NCI-H1048 (cell line): Measurements from ENCODE around the gene ADRB1.

Experiments used
- DNase-seq: peaks from one replicate; lab custom pipeline; 2025; lab: John Stamatoyannopoulos, UW

Gene ADRB1

DNA sequence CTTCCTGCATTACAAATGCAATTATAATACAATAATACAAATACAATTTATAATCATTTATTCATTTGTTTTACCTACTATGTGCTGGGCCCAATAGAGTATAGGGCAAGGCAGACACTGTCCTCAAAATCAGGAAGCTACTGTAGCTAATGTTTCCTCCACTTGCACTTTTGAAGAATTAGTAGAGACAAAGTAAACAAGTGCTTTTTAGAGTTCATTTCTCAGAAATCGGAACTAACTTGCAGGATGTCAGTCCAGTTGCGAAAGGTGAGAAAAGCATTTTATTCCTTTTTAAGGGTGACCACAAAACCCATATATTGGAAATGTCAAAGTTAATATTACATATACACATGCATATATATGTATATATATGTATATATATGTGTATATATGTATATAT, 14.2 kb downstream of the ADRB1 start:
- DNase-seq: no peak

DNA sequence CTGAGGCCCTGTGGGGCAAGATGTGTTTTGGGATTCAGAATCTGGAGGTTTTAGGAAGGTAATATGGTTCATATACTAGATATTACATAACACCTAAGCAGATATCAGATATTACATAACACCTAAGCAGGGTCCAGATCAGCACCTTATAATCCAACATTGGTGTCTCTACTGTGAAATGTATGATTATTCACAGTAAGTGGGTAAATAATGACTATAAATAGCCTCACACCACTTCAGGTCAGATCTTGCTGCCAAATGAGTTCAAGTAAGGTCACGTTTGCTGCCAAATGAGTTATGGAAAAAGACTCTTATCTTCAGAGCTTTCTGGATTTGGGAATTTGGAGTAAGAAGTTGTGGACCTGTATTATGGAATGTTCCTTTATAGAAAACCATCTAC, 14.6 kb downstream of the ADRB1 start:
- DNase-seq: no peak

DNA sequence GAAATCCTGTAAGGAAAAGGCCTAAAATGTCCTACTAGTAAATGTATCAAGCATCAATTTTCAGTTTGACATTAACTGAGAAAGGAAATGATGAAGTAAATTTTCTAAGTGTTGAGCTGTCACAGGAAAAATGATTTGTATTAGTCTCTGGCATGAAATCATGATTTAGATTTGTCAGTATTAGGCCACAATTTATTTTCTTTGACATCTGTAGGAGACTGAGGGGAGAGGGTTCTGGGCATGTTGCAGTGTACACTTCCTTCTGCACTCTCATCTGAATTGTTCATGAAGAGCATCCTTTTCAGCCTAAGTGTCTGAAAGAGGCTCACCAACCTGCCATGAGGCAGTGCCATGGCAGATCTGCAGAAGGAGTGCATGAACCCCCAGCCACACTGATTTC, 15.9 kb downstream of the ADRB1 start:
- DNase-seq: no peak

DNA sequence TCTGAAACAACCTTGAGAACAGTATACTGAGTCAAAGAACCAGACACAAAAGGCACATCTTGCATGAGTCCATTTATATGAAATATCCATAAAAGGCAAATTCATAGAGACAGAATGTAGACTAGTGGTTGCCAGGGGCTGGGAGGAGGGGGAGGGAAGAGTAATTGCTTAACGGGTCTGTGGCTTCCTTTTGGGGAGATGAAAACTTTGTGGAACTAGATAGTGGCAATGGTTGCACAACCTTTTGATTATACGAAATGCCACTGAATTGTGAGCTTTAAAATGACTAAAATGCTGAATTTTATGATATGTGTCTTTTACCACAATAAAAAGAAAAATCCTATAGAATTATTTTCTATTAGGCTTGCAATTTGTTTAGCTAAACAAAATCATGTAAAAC, 16.8 kb downstream of the ADRB1 start:
- no peak for DNase-seq

DNA sequence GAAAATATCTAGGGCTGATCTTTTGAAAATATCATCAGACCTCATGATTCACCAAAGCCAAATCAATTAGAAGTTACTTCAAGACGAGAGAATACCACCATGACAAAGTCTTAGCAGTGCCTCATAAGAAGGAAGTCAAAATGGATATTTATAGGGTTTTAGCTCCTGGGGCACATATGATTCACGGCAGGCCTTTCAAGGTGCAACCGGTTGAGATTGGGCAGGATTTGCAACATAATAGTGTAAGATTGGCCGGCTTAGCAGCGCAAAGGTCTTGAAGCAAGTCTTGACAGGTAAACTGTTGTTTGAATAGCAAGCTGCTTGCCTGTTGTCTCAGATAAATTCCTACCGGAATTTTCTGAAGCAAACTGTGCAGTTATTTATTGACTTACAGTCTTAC, 17.5 kb downstream of the ADRB1 start:
- no peak for DNase-seq

DNA sequence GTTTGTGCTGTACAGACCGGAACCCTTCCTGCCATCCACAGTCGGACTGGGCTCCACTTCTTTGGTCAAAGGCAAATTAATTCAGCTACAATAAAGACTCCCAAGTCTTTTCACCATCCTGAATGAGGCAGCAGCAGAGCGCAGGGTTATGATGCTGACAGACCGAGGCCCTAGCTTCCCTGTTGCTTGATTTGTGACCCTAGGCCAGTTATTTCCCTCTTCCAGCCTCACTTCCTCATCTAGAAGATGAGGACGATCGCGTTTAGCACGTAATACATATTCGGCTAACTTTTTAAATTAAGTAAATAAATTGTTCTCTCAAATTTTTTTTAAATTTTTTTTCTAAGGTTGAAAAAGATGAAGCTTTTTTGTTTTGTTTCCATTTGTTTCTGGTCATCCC, 18.1 kb downstream of the ADRB1 start:
- DNase-seq: no peak

DNA sequence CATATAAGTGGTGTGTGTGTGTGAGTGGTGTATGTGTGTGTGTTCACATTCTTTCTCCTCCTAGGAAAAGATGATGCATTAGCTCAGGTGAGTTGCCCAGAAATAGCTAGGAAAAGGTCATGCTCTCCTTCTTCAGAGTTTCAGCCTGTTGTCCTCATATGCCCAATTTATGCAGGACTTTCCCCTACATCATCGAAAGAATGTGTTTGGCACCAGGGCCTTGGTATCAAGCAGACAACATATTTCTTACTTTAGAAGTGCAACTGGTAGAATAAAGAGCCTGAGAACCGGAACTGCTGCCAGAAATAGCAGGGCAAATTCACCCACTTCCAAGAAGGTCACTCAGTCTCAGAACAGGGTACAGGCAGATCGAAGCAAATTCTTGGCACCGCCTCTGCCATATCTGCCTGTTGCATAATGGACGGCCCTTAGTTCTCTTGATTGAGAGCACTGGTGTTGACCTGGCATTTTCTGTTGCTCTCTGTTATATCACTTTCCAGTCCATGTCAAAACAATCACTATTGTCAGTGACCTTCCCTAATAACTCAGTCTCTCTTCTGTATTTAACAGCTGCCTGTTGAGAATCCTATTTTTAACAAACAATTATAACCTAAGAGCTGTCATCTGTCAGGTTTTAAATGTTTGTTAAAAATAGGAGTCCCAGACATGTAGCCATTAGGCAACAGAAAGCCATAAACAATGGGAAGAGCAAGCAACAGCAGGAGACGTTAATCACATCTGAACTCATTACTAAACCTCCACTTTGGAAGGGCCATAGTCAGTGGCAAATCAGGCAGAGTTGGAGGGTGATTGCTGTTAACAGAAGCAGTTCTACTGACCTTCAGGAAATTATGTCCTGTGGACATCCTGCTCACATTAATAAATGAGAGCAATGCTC, 20.7 kb downstream of the ADRB1 start:
- DNase-seq: no peak

DNA sequence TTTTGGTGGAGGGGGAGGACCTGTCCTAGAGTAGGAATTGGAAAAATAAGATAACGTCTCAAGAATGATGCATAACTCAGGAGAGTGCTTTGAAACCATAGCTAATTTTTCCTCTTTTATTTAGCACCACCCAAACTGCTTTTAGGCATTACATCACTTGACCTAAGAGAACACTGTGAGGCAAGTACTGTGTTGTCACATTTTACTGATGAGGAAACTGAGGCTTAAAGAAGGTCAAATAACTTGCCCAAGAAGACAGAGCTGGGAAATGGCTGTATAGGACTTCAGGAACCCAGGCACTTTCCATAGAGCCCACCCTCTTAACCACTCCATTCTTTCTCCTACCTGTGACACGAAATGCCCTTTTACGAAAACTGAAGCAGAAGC, 21.4 kb downstream of the ADRB1 start:
- no peak for DNase-seq

DNA sequence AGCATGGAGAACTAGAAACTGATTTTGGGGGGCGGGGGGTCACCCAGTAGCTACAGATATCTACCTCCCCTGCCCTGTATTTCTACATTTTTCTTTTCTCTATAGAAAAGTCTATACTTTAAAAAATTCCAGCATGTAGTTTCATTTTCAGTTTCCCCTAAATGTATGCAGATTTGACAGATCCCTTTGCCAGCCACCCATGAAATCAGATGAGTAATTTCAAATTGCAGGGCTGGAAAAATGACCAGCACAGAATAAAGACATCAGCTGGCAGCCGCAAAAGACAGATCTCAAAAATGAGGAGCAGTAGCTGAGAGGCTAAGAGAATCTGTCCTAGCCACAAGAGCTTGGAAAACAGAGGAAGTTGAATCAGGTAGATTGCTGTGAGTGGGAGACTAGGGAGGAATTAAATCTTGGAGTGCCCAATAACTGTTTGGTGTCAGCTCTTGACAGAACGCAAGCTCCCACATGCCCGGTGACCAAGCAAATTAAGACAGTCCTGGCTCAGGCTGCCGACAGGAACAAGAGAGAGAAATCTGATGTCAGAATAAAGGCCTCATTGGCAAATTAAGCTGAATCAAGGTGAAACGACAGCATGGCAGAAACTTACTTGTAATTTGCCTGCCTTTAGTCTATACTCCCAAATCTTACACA, 24.5 kb downstream of the ADRB1 start:
- DNase-seq: no peak

DNA sequence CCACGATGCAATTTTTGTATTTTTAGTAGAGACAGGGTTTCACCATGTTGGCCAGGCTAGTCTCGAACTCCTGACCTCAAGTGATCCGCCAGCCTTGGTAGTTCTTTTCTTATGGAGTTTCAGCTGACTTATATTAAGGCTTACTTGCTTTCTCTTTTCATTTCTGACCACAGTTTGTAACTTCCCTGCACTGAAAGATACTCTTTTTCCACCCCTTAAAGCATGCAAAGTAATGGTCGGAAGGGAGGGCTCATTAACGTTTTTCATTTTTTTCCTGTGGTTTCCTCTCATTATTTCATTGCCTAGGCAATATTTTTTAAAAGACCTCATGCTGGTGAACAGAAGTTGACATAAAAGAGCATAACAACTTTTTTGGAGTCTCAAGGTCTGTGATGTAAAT, 27.0 kb downstream of the ADRB1 start:
- peak; percentile 30 for DNase-seq

DNA sequence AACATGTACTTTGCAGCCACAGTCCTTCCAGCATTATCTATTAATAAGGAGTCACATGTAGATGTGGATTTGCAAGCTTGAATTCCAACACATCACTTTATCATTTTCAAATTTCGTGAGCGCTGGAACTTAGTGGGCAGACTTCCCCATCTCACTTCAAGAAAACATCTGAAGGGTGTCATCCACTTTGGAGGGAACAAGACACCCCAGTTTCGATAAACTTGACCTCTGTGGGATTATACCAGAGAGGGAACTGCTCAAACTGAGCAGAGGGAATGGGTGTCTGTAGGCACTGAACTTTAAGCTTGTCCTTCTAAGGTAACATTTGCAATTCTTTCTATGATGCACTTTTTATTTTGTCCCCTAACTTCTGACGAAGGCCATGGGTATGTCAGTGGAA, 27.5 kb downstream of the ADRB1 start:
- no peak for DNase-seq

DNA sequence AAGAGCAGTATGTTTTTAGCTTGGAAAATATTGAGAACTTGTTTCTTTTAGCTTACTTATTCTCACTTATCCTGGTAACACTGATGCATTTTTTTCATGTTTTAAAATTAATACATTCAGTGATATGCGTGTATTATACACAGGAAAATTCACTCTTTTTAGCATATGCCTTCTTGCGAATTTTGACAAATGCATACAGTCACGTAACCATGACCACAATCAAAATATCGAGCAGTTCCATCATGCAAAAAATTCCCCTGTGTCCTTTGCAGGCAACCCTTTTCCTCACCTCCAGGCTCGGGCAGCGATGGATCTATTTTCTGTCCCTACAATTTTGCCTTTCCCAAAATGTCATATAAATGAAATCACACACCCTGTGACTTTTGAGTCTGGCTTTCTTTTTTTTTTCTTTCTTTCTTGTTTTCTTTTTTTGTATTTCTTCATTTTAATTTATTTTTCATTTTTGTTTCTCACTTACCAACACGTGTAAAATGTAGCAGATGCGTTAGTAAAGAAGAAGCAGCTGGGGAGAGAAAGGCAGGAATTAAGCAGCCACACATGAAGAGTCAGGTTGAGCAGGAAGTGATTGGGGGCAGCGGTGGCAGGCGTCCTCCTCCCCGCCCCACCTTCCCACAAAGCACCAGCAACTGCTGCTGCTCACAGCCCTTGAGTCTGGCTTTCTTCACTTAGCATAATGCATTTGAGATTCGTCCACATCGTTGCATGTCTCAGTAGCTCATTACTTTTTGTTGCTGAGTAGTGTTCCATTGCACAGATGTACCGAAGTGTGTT, 29.9 kb downstream of the ADRB1 start:
- no peak for DNase-seq

DNA sequence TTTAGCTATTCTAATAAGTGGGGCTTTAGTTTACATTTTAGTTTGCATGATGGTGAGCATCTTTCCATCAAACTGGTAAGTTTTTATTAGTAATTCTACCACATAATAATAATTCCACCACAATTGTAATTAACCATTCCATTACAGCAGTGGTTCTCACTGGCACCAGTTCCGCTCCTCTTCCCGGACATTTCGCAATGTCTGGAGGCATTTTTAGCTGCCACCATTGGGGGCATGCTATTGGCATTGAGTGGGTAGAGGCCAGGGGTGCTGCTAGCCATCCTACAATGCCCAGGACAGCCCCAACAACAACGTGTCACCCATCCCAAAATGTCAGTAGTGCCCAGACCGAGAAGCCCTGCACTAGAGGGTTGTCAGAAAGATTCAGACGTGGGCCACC, 31.4 kb downstream of the ADRB1 start:
- DNase-seq: no peak

DNA sequence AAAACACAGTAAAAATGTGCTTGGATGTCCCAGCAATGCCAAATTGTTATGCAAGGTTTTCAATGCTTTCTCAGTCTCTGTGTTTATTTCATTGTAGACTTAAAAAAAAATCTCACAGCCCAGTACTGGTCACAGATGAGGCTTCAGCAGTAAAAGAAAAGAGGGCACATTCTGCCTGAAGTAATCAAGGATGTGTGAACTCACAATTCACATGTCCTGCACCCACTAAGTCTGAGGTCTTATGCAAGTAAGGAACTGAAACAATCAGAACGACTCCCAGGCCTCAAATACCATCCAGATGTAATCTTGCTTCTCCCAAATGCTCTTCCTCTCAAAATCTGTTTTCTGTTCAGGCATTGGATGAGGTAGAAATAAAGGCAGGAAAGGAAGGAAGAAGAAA, 33.7 kb downstream of the ADRB1 start:
- DNase-seq: no peak

DNA sequence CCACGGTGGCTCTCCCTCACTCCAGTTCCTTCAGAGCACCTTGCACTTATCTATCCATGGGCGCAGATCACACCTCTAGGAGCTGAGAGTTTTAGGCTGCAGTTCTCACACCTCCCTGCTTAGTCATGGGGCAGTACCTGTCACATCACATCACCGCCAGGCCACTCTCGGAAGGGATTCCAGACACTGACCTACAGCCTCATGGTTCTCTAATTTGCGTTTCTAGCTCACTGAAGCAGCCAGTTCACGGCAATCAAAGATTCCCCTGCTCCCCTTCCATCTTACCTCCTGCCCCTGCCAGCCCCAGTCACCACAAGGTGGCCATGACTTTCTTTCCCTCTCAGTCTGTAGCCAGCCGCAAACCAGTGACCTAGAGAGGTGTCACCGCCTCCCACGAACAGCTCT, 34.2 kb downstream of the ADRB1 start:
- DNase-seq: no peak

DNA sequence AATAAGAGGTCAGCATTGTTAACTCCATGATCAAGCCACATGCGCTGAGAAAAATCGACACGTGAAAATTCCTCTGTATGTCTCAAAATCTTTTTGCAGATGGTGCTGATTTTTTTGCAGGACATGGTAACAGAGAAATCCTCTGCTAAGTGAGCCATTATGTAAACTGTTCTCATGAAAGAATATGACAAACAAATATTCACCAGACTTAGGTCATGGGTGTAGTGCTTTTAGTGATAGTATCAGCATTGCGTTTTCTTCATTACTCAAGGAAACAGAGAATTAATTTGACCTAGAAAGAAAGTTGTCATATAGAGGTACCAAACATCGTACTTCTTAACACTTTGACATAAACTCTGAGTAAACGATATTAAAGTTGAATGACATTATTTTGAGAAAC, 34.7 kb downstream of the ADRB1 start:
- DNase-seq: no peak

DNA sequence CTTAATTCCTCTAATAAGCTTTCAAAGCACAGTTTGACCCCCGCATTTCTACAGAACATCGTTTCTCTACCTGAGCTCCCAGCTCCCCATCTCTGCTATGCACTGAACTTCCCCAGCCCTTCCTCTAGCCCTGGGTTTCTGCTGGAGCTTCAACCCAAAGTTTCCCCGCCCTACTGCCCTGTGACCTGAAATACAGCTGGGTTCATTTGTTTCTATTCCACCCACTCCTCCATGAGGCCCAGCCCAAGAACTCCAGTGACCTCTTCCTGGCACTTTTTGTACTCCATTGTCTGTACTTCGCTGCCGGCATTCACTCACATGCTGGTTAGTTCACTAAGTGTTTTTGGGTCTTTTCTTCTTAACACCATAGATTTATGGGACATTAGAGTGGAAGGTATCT, 35.8 kb downstream of the ADRB1 start:
- DNase-seq: no peak

DNA sequence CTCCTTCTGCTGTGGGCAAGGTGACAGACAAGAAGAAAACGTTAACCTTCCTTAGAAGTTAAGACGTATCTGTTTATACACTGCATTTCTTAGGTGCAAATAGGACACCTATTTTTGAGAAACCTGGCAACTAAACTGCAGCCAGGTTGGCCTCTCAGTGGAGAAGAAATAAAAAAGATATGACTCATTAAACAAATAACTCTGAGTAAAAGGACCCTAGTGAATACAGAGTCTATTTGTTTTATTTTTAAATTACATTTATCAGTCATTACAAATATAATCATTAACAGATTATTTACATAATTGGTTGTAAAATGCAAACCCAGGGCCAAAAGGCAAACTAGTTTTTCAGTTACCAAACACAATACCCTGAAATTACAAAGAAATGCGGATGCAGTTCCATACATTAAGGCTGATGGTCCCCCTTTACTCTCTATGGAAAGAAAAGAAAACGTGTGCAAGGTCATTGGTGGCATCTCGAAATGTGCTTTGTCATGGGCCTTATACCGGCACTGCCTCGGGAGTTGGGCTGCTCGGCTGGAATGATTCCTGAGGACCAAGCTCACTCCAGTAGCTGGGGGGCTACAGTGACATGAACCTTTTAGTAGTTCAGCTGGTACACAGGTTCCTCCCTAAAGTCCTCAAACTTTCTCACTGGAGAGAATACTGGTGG, 38.4 kb downstream of the ADRB1 start:
- peak; percentile 46 for DNase-seq

DNA sequence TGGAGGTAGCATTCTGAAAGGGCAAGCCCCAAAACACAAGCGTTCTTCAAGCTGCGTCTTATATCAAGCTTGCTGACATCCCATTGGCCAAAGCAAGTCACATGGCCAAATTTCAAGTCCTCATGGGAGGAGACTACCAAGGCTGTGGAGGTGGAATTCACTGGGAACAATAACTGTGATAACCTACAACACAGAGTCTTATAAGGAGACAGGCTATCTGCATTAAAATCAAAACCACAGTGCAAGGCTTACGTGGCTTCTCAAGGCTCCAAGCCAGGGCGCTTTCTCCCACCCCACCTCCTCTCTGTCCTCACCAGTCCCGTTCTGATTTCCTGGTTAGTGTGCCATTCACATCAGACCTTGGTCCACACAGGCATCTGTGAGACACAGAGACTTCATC, 39.4 kb downstream of the ADRB1 start:
- DNase-seq: no peak

DNA sequence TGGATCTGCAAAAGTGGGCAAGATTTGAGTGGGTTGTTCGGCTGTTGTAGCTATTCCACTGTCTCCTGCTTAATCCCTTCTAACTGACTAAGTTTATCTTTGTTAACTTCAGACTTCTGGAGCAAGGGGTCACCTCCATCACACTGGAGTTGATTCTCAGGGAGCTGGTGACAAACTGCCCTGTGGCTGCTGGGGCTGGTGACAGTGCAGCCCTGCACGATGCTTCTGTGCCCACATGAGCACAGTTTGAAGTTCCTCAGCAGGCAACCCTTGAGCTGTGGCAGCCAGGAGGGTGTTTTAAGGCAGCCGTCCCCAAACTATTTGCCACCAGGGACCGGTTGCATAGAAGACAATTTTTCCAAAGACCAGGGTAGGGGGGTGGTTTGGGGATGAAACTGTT, 40.5 kb downstream of the ADRB1 start:
- no peak for DNase-seq

DNA sequence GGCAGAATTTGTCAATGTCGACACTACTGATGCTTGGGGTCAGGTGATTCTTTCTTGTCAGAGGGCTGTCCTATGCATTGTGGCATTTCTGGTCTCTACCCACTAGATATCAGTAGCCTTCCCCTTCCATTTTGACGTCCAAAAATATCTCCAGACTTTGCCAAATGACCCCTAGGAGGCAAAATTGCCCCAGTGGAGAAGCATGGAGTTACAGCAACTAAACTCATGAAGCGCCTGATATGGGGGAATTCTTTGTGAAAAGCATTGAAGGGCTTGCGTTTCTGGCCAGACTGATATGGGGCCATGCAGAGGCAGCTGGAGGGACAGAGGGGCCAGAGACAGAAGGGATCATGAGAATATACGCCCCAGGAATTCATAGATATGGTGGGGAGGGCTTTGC, 43.6 kb downstream of the ADRB1 start:
- no peak for DNase-seq

DNA sequence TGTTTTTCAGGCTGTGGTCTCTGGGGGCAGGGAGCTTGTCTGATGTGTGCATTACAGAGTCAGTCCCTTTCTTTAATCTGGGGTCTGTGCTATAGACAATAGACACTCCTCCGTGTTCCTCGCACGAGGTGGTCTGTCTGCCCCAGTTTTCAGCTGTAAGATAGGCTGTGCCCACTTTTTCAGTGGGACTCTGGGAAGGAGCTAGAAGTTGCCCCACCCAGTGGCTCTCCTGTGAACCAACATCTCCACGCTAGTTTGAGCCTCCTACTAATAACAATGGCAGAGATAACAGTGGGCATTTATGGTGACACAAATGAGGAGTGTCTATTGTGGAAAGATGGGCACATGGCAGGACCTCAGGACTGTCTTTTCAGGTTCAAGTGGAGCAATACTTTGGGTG, 44.0 kb downstream of the ADRB1 start:
- DNase-seq: no peak
